Kidney (tissue), 14 donors: ENCODE data around the gene TNS3. TPM values are rescaled to one million over a fixed set of nuclear protein-coding genes. Genes with fewer than 3 reads are reported as not detected.

ENCODE experiments used
- DNase-seq, 5 donors: peaks; one replicate each; pipeline ENCODE4 v3.0.0-alpha.2; 2013 to 2020
- FAIRE-seq: peaks from 2 replicates; lab custom pipeline; 2012; peaks lifted over from hg19 to GRCh38; lab: Jason Lieb, UNC
- H3K27ac ChIP-seq, 2 donors: one replicate each; pipeline ENCODE4 v1.7.0; 2013; ENCODE audit warnings: low read depth in 2 of 2, low read length in 2 of 2, inconsistent platforms in 1 of 2
- H3K27me3 ChIP-seq: one replicate; pipeline ENCODE4 v1.7.1; 2013; ENCODE audit warnings: low read length, inconsistent platforms; ENCODE audit not compliant: control insufficient read depth, insufficient read depth
- H3K36me3 ChIP-seq, 3 donors: one replicate each; pipeline versions ENCODE4 v1.7.0 to v1.7.1; 2013; ENCODE audit warnings: low read length in 3 of 3, control low read depth in 1 of 3, inconsistent platforms in 1 of 3; ENCODE audit not compliant: insufficient read depth in 3 of 3, control insufficient read depth in 2 of 3
- H3K4me1 ChIP-seq, 3 donors: one replicate each; pipeline versions ENCODE4 v1.7.0 to v1.7.1; 2013; ENCODE audit warnings: low read length in 3 of 3, inconsistent platforms in 1 of 3, low read depth in 1 of 3; ENCODE audit not compliant: control insufficient read depth in 2 of 3, insufficient read depth in 2 of 3
- H3K4me3 ChIP-seq, 3 donors: one replicate each; pipeline versions ENCODE4 v1.7.0 to v1.8.1; 2013; ENCODE audit warnings: low read length in 3 of 3, control low read depth in 1 of 3, inconsistent platforms in 1 of 3
- H3K9ac ChIP-seq, 3 donors: one replicate each; pipeline versions ENCODE4 v1.7.0 to v1.7.1; 2013; ENCODE audit warnings: low read length in 3 of 3, control low read depth in 1 of 3, inconsistent platforms in 1 of 3
- H3K9me3 ChIP-seq, 3 donors: one replicate each; pipeline versions ENCODE4 v1.7.0 to v1.7.1; 2013; ENCODE audit warnings: low read length in 3 of 3, control low read depth in 1 of 3, inconsistent platforms in 1 of 3; ENCODE audit not compliant: control insufficient read depth in 2 of 3, insufficient read depth in 1 of 3
- CTCF ChIP-seq: IDR thresholded peaks from 3 replicates; pipeline ENCODE4 v1.5.1; 2012; ENCODE audit warnings: mild to moderate bottlenecking, moderate library complexity, borderline replicate concordance; ENCODE audit not compliant: insufficient read depth; ENCODE audit errors: extremely low read depth
- intact Hi-C: fragments of 100-400 bp; cut with DNase I; formaldehyde crosslinking; loops from one replicate; pipeline ENCODE4 v1.11.1; 2022
- polyA plus RNA-seq: library from polyadenylated mRNA; stranded (reverse); fragments of 350-450 nt; fragmentation: Illumina TruSeq; extraction: RNeasy Lipid Tissue Mini Kit (QIAGEN cat#74804); gene quantifications from one replicate; pipeline ENCODE4 v1.2.3, GENCODE V29; 2014; ENCODE audit warnings: low read depth, low replicate concordance; ENCODE audit not compliant: insufficient read depth
- total RNA-seq: library from RNA; stranded (reverse); fragmentation: NEBNext Ultra II Directional; extraction: Animal tissue kit (Norgen Biotek cat#: 25700); gene quantifications from one replicate; pipeline ENCODE4 v1.2.1, GENCODE V29; 2021
- donor health status: control.
- donor health status: control.
- donor health status: control.
- donor health status: control.
- donor health status: control.
- donor health status: DM: yes; HTN: yes; CAD: no.
- donor health status: Normal renal cell carcinoma (clear cell type).

The TNS3 gene
- total and polyA plus RNA-seq, 2 donors from 2014 or later = 38.4 to 198 TPM

- no peak overlapping the region for H3K27ac ChIP-seq
- no peak for TF ChIP-seq CTCF
- intact Hi-C loops = no loop called here
- peaks cover 2 to 20% (median 6%) of the 10 kb centered on the region in 3 donors for H3K36me3 ChIP-seq
- no peak overlapping the region for H3K9ac ChIP-seq
- DNase-seq = peak in 2 of 5 donors; percentile 13 to 22
- FAIRE-seq = no peak
- H3K27me3 ChIP-seq = no peaks in the 10 kb centered on the region
- H3K4me1 ChIP-seq = peaks cover 4 to 28% (median 19%) of the 10 kb centered on the region in 3 donors
- H3K4me3 ChIP-seq = no peak overlapping the region
- no peaks in the 10 kb centered on the region for H3K9me3 ChIP-seq
These were observed 64.8 kb downstream of the TNS3 start for GRCh38 chr7:47516985-47517600.

GRCh38 chr7:47516386-47516785 lies 65.5 kb downstream of the TNS3 start:
- Histone ChIP-seq H3K36me3 (peaks cover 2 to 19% (median 6%) of the 10 kb centered on the region in 3 donors), H3K4me3 (no peak overlapping the region), H3K9ac (no peak overlapping the region), H3K9me3 (no peaks in the 10 kb centered on the region), H3K27me3 (no peaks in the 10 kb centered on the region), H3K4me1 (peaks cover 4 to 34% (median 25%) of the 10 kb centered on the region in 3 donors), H3K27ac (no peak overlapping the region)
- intact Hi-C loops = no loop called here
- DNase-seq (peak in 2 of 5 donors; percentile 22 to 32), FAIRE-seq (no peak)
- TF ChIP-seq CTCF = no peak

- Histone ChIP-seq H3K27ac (no peak overlapping the region), H3K36me3 (peaks cover 0 to 17% (median 4%) of the 10 kb centered on the region in 3 donors), H3K4me3 (peak overlapping the region in 1 of 3 donors; percentile 11), H3K9me3 (no peaks in the 10 kb centered on the region), H3K9ac (no peak overlapping the region), H3K4me1 (peaks cover 4 to 27% (median 19%) of the 10 kb centered on the region in 3 donors), H3K27me3 (no peaks in the 10 kb centered on the region)
- no peak for DNase-seq
- no peak for FAIRE-seq
- intact Hi-C loops = no loop called here
- no peak for TF ChIP-seq CTCF
These were observed 66.5 kb downstream of the TNS3 start for GRCh38 chr7:47515305-47515834.
